ENCODE data around the gene MXD3.

DNA sequence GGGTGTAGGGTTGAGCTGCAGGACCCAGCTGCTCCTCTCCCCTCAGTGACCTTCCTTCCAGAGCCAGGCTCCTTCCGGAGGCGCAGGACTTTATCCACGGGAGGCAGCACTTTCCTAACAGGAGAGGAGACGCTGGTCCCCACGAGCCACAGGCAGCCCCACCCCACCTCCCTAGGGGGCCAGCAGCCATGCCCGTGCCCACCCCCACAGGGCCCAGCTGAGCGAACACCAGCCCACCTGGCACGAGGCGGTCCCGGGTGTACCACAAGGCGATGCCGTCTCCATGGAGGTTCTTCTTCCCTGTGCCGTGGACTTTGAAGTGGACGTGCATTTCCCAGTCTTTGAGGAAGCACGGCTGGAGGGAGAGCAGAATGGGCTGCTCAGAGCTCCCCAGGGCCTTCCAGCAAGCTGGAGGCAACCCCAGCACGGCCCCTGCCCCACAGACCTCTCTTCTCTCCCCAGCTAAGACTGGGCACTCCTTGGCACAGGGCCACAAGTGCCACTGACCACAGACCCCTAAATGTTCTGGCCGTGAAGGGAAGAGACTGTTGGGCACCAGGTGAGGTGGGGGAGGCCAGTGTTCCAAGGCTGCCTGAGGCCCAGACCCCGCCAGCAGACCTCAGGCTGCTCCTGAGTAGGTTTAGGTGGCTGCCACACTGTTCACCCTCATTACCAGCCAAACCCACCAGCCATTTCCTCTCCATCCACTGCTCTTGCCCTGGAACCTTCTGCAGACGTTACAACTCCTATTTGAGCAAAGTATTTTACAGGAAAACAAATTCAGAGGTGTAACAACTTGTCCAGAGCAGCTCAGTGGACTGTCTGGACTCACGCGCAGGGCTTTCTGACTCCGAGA lies 26.8 kb upstream of the MXD3 start:
- TF ChIP-seq, protein P1, sequence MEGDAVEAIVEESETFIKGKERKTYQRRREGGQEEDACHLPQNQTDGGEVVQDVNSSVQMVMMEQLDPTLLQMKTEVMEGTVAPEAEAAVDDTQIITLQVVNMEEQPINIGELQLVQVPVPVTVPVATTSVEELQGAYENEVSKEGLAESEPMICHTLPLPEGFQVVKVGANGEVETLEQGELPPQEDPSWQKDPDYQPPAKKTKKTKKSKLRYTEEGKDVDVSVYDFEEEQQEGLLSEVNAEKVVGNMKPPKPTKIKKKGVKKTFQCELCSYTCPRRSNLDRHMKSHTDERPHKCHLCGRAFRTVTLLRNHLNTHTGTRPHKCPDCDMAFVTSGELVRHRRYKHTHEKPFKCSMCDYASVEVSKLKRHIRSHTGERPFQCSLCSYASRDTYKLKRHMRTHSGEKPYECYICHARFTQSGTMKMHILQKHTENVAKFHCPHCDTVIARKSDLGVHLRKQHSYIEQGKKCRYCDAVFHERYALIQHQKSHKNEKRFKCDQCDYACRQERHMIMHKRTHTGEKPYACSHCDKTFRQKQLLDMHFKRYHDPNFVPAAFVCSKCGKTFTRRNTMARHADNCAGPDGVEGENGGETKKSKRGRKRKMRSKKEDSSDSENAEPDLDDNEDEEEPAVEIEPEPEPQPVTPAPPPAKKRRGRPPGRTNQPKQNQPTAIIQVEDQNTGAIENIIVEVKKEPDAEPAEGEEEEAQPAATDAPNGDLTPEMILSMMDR (IDR thresholded peaks at IDR 0.05) = no peak
- no peak for TF ChIP-seq ZFX (IDR thresholded peaks at IDR 0.05; ENCODE audit: borderline replicate concordance)

All from 22Rv1 (cell line).